Activated CD8-positive, alpha-beta T cell treated with anti-CD3 and anti-CD28 coated beads, Interleukin-2, amount 10 ng/mL, durations not matched to agents 7 days and 5 days (primary cell): ENCODE results near the gene PHF21A. TPM values are rescaled to one million over a fixed set of nuclear protein-coding genes. Genes with fewer than 3 reads are reported as not detected.

Experiments used
- ATAC-seq: fragments of 150-1000 bp; cut with Tn5 transposase; one replicate; pipeline ENCODE4 v1.10.0; 2021; ENCODE audit warnings: moderate library complexity
- CTCF ChIA-PET: fragments of 350-600 bp; sonication (Branson Sonifier 250); formaldehyde crosslinking; loops from one replicate; lab custom pipeline; 2021; ENCODE audit warnings: antibody characterized with exemption; lab: Charles Lee
- POLR2A ChIA-PET: fragments of 350-600 bp; sonication (Branson Sonifier 250); formaldehyde crosslinking; loops from one replicate; lab custom pipeline; 2021; ENCODE audit warnings: antibody characterized with exemption; lab: Charles Lee
- DNase-seq: peaks from one replicate; pipeline ENCODE4 v3.0.0-alpha.2; 2020
- H3K27ac Mint-ChIP-seq: one replicate; pipeline ENCODE4 v1.8.0; 2021; ENCODE audit warnings: mild to moderate bottlenecking, mixed read lengths
- H3K27me3 Mint-ChIP-seq: one replicate; pipeline ENCODE4 v1.8.0; 2021; ENCODE audit warnings: low read depth, mixed read lengths
- H3K36me3 Mint-ChIP-seq: one replicate; pipeline ENCODE4 v1.8.0; 2021; ENCODE audit warnings: low read depth, mixed read lengths
- H3K4me1 Mint-ChIP-seq: one replicate; pipeline ENCODE4 v1.8.0; 2021; ENCODE audit warnings: low read depth, mixed read lengths
- H3K4me3 Mint-ChIP-seq: one replicate; pipeline ENCODE4 v1.8.0; 2021; ENCODE audit warnings: mild to moderate bottlenecking, mixed read lengths
- H3K9me3 Mint-ChIP-seq: one replicate; pipeline ENCODE4 v1.8.0; 2022; ENCODE audit warnings: mixed read lengths; ENCODE audit not compliant: insufficient read depth
- total RNA-seq, 2 experiments: library from RNA; stranded (reverse); gene quantifications; one replicate each; pipeline ENCODE4 v1.2.3, GENCODE V29; 2021

PHF21A gene
- total RNA-seq, 2 experiments from 2014 or later: 26.9 to 27.0 TPM

- CTCF ChIA-PET: interaction anchor here (3.5 kb wide), 1 partner anchor 85 kb away, joined by 9 read pairs; no protein-coding TSS in a partner anchor
- no peak overlapping the region for H3K27ac Mint-ChIP-seq
Measured at GRCh38 chr11:46050003-46050461, 71.2 kb downstream of the PHF21A start.

GRCh38 chr11:46049325-46049897 lies 71.8 kb downstream of the PHF21A start:
- Mint-ChIP-seq H3K4me1 (peaks cover 4% of the 10 kb centered on the region), H3K9me3 (no peaks in the 10 kb centered on the region), H3K27me3 (no peaks in the 10 kb centered on the region), H3K27ac (no peak overlapping the region), H3K36me3 (peaks cover 2% of the 10 kb centered on the region), H3K4me3 (no peak overlapping the region)
- DNase-seq (no peak), ATAC-seq (no peak)
- POLR2A ChIA-PET: interaction anchor here (0.6 kb wide), 1 partner anchor 49 kb away, joined by 4 read pairs; no protein-coding TSS in a partner anchor
- CTCF ChIA-PET: interaction anchor here (1.3 to 3.5 kb wide), 2 partner anchors 10 to 84 kb away, joined by 6 to 9 read pairs; no protein-coding TSS in a partner anchor

More at GRCh38 chr11:46050003-46050461, 71.2 kb downstream of the PHF21A start:
- H3K27me3 Mint-ChIP-seq: no peaks in the 10 kb centered on the region
- POLR2A ChIA-PET: no interaction called here
- H3K4me1 Mint-ChIP-seq: peaks cover 4% of the 10 kb centered on the region
- no peak overlapping the region for H3K4me3 Mint-ChIP-seq
- peaks cover 2% of the 10 kb centered on the region for H3K36me3 Mint-ChIP-seq
- DNase-seq (no peak), ATAC-seq (no peak)
- no peaks in the 10 kb centered on the region for H3K9me3 Mint-ChIP-seq

- CTCF ChIA-PET: interaction anchor here (1.3 kb wide), 1 partner anchor 8 kb away, joined by 6 read pairs; no protein-coding TSS in a partner anchor
- no peak overlapping the region for H3K4me3 Mint-ChIP-seq
- peaks cover 2% of the 10 kb centered on the region for H3K36me3 Mint-ChIP-seq
- peaks cover 4% of the 10 kb centered on the region for H3K4me1 Mint-ChIP-seq
- DNase-seq (no peak), ATAC-seq (no peak)
- H3K27ac Mint-ChIP-seq: no peak overlapping the region
- POLR2A ChIA-PET: no interaction called here
- H3K9me3 Mint-ChIP-seq: no peaks in the 10 kb centered on the region
- H3K27me3 Mint-ChIP-seq: no peaks in the 10 kb centered on the region
Measured at GRCh38 chr11:46048198-46048597, 73.1 kb downstream of the PHF21A start.

- Mint-ChIP-seq H3K27me3 (no peaks in the 10 kb centered on the region), H3K4me1 (peaks cover 4% of the 10 kb centered on the region), H3K9me3 (no peaks in the 10 kb centered on the region), H3K27ac (no peak overlapping the region), H3K36me3 (peaks cover 2% of the 10 kb centered on the region), H3K4me3 (no peak overlapping the region)
- ChIA-PET POLR2A (no interaction called here), CTCF (no interaction called here)
- ATAC-seq: no peak
- DNase-seq: no peak
Measured at GRCh38 chr11:46047520-46047919, 73.7 kb downstream of the PHF21A start.

DNA sequence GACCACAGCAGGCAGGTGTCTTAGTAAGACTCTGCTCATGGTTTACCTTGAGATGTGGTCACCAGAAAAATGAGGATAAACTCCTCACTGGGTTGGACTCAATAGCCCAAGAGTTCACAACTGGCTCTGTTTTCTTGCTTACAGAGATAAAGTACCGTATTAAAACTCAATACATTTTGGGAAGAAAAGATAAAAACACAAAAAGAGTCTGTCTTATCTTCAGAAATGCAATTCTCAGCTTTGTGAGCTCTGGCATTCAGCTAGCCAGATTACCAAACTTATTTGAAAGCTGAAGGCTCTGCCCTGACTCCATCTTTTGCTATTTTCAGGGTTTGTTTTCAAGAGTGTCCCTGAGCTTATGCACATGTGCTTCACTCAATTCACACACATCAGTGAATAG lies 75.4 kb downstream of the PHF21A start:
- Mint-ChIP-seq H3K9me3 (no peaks in the 10 kb centered on the region), H3K27ac (no peak overlapping the region), H3K27me3 (no peaks in the 10 kb centered on the region), H3K36me3 (peaks cover 2% of the 10 kb centered on the region), H3K4me3 (no peak overlapping the region), H3K4me1 (peaks cover 7% of the 10 kb centered on the region)
- POLR2A ChIA-PET: no interaction called here
- no peak for ATAC-seq
- CTCF ChIA-PET: no interaction called here
- DNase-seq: no peak

DNA sequence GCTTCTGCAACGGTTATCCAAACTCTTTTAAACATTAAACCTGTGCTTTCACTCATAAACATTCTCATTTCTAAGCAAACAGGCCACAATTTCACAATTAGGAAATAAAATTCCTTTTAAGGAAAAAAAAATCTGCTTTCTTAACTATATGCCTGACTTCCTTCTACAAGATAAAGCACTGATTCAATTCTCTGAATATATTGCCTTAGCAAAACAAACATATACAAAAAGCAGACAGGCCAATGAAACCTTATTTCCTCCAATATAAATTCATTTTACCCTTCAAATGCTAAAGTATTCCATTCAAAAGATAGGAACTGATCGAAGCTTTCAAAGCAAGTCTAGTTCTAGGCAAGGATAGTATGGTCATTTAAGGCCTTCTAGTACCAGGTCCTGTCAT lies 76.7 kb downstream of the PHF21A start:
- no peaks in the 10 kb centered on the region for H3K27me3 Mint-ChIP-seq
- POLR2A ChIA-PET: no interaction called here
- H3K9me3 Mint-ChIP-seq: no peaks in the 10 kb centered on the region
- no peak overlapping the region for H3K27ac Mint-ChIP-seq
- peaks cover 2% of the 10 kb centered on the region for H3K36me3 Mint-ChIP-seq
- no peak for DNase-seq
- H3K4me3 Mint-ChIP-seq: no peak overlapping the region
- no peak for ATAC-seq
- CTCF ChIA-PET: no interaction called here
- peaks cover 8% of the 10 kb centered on the region for H3K4me1 Mint-ChIP-seq

GRCh38 chr11:46039990-46040389 lies 81.3 kb downstream of the PHF21A start:
- DNase-seq (no peak), ATAC-seq (no peak)
- Mint-ChIP-seq H3K4me3 (no peak overlapping the region), H3K27ac (no peak overlapping the region), H3K9me3 (no peaks in the 10 kb centered on the region), H3K4me1 (peaks cover 3% of the 10 kb centered on the region), H3K27me3 (no peaks in the 10 kb centered on the region), H3K36me3 (no peaks in the 10 kb centered on the region)
- ChIA-PET CTCF (interaction anchor here (1.2 to 1.6 kb wide), 3 partner anchors 9 to 75 kb away, joined by 4 to 6 read pairs (median 6); no protein-coding TSS in a partner anchor), POLR2A (no interaction called here)

- Mint-ChIP-seq H3K27ac (no peak overlapping the region), H3K27me3 (no peaks in the 10 kb centered on the region), H3K36me3 (no peaks in the 10 kb centered on the region), H3K4me1 (peaks cover 3% of the 10 kb centered on the region), H3K9me3 (no peaks in the 10 kb centered on the region), H3K4me3 (no peak overlapping the region)
- POLR2A ChIA-PET: no interaction called here
- no peak for DNase-seq
- no peak for ATAC-seq
- CTCF ChIA-PET: interaction anchor here (1.6 kb wide), 1 partner anchor 74 kb away, joined by 6 read pairs; no protein-coding TSS in a partner anchor
Measured at GRCh38 chr11:46038529-46038928, 82.7 kb downstream of the PHF21A start.

DNA sequence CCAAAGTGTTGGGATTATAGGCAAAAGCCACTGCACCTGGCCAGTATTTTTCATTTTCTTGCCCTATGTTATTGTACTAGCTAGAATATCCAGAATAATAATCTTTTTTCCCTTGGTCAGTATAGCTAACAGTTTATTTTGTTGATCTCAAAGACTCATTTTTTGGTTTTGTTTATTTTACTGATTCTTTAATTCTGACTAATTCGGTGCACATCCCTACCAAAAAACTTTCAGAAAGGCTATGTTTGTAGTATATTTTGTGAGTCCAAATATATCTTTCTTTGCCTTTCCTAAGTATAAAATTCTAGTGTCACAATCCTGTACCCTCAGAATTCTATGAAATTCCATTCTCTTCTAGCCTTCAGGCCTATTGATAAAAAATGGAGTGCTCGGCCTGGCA lies 84.3 kb downstream of the PHF21A start:
- H3K9me3 Mint-ChIP-seq: no peaks in the 10 kb centered on the region
- no peak overlapping the region for H3K27ac Mint-ChIP-seq
- ATAC-seq: no peak
- CTCF ChIA-PET: no interaction called here
- no peak for DNase-seq
- H3K4me1 Mint-ChIP-seq: peaks cover 3% of the 10 kb centered on the region
- no peaks in the 10 kb centered on the region for H3K27me3 Mint-ChIP-seq
- POLR2A ChIA-PET: no interaction called here
- no peak overlapping the region for H3K4me3 Mint-ChIP-seq
- no peaks in the 10 kb centered on the region for H3K36me3 Mint-ChIP-seq

DNA sequence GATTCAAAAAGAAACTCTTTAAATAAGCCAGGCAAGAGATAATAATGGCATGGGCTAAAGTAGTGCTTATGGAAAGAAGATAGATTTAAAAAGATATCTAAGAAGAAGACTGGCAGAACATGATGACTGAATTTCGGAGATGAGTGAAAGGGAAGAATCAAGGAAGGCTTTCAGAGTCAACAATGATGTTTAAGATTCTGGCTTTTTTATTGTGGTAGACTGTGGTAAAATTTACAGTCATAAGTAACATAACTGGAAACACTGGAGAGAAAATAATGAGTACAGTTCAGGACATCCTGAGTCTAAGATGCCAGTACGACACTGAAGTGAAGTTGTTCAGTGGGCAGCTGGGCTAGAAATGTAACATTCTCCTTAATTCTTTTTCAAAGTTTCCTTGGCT lies 85.2 kb downstream of the PHF21A start:
- H3K36me3 Mint-ChIP-seq: no peaks in the 10 kb centered on the region
- peaks cover 2% of the 10 kb centered on the region for H3K4me1 Mint-ChIP-seq
- ChIA-PET CTCF (no interaction called here), POLR2A (no interaction called here)
- H3K4me3 Mint-ChIP-seq: no peak overlapping the region
- no peak overlapping the region for H3K27ac Mint-ChIP-seq
- DNase-seq: no peak
- ATAC-seq: no peak
- H3K9me3 Mint-ChIP-seq: no peaks in the 10 kb centered on the region
- H3K27me3 Mint-ChIP-seq: no peaks in the 10 kb centered on the region

- POLR2A ChIA-PET: no interaction called here
- no peaks in the 10 kb centered on the region for H3K27me3 Mint-ChIP-seq
- no peak overlapping the region for H3K27ac Mint-ChIP-seq
- H3K4me3 Mint-ChIP-seq: no peak overlapping the region
- no peak for ATAC-seq
- CTCF ChIA-PET: no interaction called here
- H3K4me1 Mint-ChIP-seq: no peaks in the 10 kb centered on the region
- H3K9me3 Mint-ChIP-seq: no peaks in the 10 kb centered on the region
- H3K36me3 Mint-ChIP-seq: no peaks in the 10 kb centered on the region
- DNase-seq: no peak
Measured at GRCh38 chr11:46034041-46034440, 87.2 kb downstream of the PHF21A start.

DNA sequence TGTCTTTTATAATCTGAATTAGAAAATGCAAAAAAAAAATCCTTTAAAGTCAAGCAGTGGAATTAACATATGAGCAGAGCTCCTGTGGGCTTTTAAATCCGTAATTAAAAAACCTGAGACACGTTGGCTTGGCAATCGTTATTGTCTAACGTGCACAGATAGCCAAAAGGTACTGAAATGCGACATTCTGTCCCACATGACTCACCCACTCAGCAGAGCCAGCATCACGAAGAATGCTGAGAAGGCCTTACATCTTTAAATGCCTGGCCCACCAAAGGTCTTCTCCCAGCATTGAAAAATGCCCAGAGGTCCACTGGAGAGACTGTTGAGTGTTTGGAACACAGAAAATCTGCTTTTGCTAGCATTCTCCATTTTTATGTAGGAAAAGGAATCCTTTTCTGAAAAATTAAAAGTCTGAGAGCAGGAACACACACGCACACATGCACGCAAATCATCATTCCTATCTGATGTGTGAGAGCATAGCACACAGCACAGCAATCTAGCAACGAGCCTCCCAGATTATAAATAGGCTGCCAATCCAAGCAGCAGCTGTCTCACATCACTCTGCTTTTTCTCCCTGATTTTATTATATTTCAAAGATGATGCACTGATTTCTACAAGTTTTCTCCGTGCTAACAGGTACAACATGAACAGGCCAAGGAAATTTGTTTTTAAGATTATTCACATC lies 94.5 kb downstream of the PHF21A start:
- ChIA-PET CTCF (no interaction called here), POLR2A (no interaction called here)
- no peaks in the 10 kb centered on the region for H3K9me3 Mint-ChIP-seq
- no peak for DNase-seq
- H3K27me3 Mint-ChIP-seq: no peaks in the 10 kb centered on the region
- no peak overlapping the region for H3K4me3 Mint-ChIP-seq
- no peak for ATAC-seq
- H3K36me3 Mint-ChIP-seq: no peaks in the 10 kb centered on the region
- no peak overlapping the region for H3K27ac Mint-ChIP-seq
- no peaks in the 10 kb centered on the region for H3K4me1 Mint-ChIP-seq
